HL-60 (cell line): Measurements from ENCODE around the gene KCNT1.

Experiments used
- GABPA ChIP-seq: IDR thresholded peaks from 2 replicates; pipeline ENCODE4 v1.6.1; 2012; ENCODE audit warnings: low read depth
- POLR2AphosphoS5 ChIP-seq: IDR thresholded peaks from 2 replicates; pipeline ENCODE4 v1.6.1; 2012; ENCODE audit warnings: low read depth
- SPI1 ChIP-seq: IDR thresholded peaks from 2 replicates; pipeline ENCODE4 v1.6.1; 2012; ENCODE audit warnings: low read depth, mild to moderate bottlenecking, borderline replicate concordance
- TF ChIP-seq, protein P1 (sequence below): IDR thresholded peaks from one replicate; pipeline ENCODE4 v1.5.1; 2011; ENCODE audit warnings: low read length, control low read depth, inconsistent platforms; ENCODE audit not compliant: insufficient read depth
- TF ChIP-seq, protein P2 (sequence below): IDR thresholded peaks from 2 replicates; pipeline ENCODE4 v1.6.1; 2012; ENCODE audit warnings: low read depth; ENCODE audit not compliant: insufficient replicate concordance

DNA sequence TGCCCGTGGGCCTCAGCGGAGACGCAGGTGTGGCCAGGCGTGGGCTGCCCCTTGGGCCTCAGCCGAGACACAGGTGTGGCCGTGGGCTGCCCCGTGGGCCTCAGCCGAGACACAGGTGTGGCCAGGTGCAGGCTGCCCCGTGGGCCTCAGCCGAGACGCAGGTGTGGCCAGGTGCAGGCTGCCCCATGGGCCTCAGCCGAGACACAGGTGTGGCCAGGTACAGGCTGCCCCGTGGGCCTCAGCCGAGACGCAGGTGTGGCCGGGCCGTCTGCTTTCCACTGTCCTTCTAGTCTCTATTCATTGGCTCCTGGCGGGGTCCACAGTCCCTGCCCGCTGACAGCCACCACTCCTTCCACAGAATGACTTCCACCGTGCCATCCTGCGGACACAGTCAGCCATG is 56.1 kb downstream of the KCNT1 start:
- no peak for TF ChIP-seq GABPA
- TF ChIP-seq, protein P1, sequence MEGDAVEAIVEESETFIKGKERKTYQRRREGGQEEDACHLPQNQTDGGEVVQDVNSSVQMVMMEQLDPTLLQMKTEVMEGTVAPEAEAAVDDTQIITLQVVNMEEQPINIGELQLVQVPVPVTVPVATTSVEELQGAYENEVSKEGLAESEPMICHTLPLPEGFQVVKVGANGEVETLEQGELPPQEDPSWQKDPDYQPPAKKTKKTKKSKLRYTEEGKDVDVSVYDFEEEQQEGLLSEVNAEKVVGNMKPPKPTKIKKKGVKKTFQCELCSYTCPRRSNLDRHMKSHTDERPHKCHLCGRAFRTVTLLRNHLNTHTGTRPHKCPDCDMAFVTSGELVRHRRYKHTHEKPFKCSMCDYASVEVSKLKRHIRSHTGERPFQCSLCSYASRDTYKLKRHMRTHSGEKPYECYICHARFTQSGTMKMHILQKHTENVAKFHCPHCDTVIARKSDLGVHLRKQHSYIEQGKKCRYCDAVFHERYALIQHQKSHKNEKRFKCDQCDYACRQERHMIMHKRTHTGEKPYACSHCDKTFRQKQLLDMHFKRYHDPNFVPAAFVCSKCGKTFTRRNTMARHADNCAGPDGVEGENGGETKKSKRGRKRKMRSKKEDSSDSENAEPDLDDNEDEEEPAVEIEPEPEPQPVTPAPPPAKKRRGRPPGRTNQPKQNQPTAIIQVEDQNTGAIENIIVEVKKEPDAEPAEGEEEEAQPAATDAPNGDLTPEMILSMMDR = no peak
- TF ChIP-seq, protein P2, sequence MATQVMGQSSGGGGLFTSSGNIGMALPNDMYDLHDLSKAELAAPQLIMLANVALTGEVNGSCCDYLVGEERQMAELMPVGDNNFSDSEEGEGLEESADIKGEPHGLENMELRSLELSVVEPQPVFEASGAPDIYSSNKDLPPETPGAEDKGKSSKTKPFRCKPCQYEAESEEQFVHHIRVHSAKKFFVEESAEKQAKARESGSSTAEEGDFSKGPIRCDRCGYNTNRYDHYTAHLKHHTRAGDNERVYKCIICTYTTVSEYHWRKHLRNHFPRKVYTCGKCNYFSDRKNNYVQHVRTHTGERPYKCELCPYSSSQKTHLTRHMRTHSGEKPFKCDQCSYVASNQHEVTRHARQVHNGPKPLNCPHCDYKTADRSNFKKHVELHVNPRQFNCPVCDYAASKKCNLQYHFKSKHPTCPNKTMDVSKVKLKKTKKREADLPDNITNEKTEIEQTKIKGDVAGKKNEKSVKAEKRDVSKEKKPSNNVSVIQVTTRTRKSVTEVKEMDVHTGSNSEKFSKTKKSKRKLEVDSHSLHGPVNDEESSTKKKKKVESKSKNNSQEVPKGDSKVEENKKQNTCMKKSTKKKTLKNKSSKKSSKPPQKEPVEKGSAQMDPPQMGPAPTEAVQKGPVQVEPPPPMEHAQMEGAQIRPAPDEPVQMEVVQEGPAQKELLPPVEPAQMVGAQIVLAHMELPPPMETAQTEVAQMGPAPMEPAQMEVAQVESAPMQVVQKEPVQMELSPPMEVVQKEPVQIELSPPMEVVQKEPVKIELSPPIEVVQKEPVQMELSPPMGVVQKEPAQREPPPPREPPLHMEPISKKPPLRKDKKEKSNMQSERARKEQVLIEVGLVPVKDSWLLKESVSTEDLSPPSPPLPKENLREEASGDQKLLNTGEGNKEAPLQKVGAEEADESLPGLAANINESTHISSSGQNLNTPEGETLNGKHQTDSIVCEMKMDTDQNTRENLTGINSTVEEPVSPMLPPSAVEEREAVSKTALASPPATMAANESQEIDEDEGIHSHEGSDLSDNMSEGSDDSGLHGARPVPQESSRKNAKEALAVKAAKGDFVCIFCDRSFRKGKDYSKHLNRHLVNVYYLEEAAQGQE = no peak
- no peak for TF ChIP-seq POLR2AphosphoS5
- TF ChIP-seq SPI1 = no peak
